ENCODE results near the gene NTM. TPM values are rescaled to one million over a fixed set of nuclear protein-coding genes. Genes with fewer than 3 reads are reported as not detected.

The NTM gene
- total RNA-seq, 2 donors from 2014 or later, result not detected

DNA sequence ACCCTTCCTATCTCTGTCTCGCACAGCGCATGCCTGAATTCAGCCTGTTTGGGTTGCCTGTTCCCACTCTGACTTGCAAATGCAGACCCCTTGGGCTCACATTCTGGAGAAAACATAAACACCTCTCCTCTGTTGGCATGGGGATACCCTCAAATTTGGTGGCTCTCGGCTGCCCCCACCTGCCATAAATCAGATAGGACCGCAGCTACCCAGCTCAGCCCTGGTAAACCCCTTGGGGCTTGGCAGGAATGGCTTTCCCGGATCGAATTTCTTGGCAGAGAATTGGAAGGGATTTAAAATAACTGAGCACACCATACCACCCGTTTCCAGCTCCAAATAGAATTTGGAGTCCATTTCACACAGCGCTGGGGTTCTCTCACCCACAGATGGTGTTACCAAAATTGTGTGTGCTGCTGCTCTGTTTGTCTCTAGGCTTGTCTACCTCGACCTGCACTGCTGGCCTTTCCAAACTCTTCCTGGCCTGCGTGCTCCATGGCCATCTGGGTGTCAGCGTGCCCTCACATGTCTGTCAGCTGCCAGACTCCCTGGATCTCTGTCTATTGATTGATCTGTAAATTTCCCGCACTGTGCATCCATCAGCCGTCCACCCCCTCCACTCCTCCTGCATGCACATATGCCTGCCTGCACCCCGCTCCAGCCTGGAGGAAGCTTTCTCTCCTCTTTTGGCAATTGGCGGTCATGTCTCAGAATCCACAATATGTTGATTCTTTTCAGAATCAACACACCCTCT lies 134.0 kb downstream of the NTM start:
- peaks cover 8% of the 10 kb centered on the region for H3K9me3 Mint-ChIP-seq
- H3K36me3 Mint-ChIP-seq (ENCODE audit: low read depth), result no peaks in the 10 kb centered on the region
- no peaks in the 10 kb centered on the region for H3K4me1 Mint-ChIP-seq
- no peak for ATAC-seq (replicated peaks)
- no peak overlapping the region for H3K4me3 Mint-ChIP-seq
- peaks cover 3% of the 10 kb centered on the region for H3K27me3 Mint-ChIP-seq
- no peak overlapping the region for H3K27ac Mint-ChIP-seq

- ATAC-seq (replicated peaks), result no peak
- Mint-ChIP-seq H3K36me3 (ENCODE audit: low read depth) (no peaks in the 10 kb centered on the region), H3K4me1 (no peaks in the 10 kb centered on the region), H3K27me3 (peaks cover 3% of the 10 kb centered on the region), H3K9me3 (peaks cover 2% of the 10 kb centered on the region), H3K4me3 (no peak overlapping the region), H3K27ac (no peak overlapping the region)
Observed at GRCh38 chr11:131506348-131506747, 135.9 kb downstream of the NTM start.

DNA sequence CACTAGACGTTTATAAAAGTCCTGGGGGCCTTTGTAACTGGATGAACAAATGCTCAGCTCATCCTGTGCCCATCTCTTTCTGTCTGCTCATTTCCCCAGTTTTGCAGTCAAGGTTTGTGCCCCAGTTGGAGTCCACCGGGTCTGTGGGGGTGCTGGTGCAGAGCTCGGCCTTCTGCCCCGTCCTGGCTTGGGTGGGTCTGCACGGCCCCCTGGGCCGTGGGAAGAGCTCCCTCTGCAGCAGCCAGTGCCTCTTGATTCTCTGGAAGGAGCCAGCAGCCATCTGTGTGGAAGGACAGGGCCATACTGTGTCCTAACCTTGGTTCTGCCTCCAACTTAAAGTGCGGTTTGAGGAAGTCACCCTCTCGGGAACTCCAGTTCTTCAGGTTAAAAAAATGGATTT lies 140.2 kb downstream of the NTM start:
- ATAC-seq (replicated peaks), result no peak
- Mint-ChIP-seq H3K27ac (no peak overlapping the region), H3K36me3 (ENCODE audit: low read depth) (no peaks in the 10 kb centered on the region), H3K9me3 (no peaks in the 10 kb centered on the region), H3K4me3 (no peak overlapping the region), H3K27me3 (peaks cover 3% of the 10 kb centered on the region), H3K4me1 (no peaks in the 10 kb centered on the region)

- no peaks in the 10 kb centered on the region for H3K36me3 Mint-ChIP-seq (ENCODE audit: low read depth)
- no peak overlapping the region for H3K27ac Mint-ChIP-seq
- no peak for ATAC-seq (replicated peaks)
Observed at GRCh38 chr11:131511794-131512193, 141.4 kb downstream of the NTM start.

DNA sequence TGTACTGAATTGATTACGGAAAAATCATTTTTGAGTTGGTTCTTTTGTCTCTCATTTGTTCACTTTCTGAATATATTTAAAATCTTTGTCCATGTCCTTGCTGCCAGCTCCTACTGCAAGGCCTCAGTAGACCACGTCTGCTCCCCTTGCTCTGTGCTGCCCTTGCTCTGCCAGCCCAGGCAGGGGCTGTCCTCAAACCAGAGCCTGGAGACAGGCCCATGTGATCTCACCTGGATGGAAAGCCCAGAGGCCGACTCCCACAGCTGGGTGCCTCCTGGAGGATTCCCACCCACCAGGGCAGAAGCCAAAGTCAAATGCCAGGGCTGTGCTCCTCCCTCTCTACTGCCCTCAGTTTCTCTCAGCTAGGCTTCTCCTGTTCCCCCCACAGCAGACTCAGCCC lies 141.8 kb downstream of the NTM start:
- H3K4me3 Mint-ChIP-seq, result no peak overlapping the region
- ATAC-seq (replicated peaks), result no peak
- no peaks in the 10 kb centered on the region for H3K27me3 Mint-ChIP-seq
- no peak overlapping the region for H3K27ac Mint-ChIP-seq
- H3K4me1 Mint-ChIP-seq, result no peaks in the 10 kb centered on the region
- no peaks in the 10 kb centered on the region for H3K36me3 Mint-ChIP-seq (ENCODE audit: low read depth)
- H3K9me3 Mint-ChIP-seq, result no peaks in the 10 kb centered on the region

More at GRCh38 chr11:131511794-131512193, 141.4 kb downstream of the NTM start:
- Mint-ChIP-seq H3K4me1 (no peaks in the 10 kb centered on the region), H3K27me3 (no peaks in the 10 kb centered on the region), H3K9me3 (no peaks in the 10 kb centered on the region), H3K4me3 (no peak overlapping the region)

- ATAC-seq (replicated peaks), result no peak
- H3K27me3 Mint-ChIP-seq, result no peaks in the 10 kb centered on the region
- H3K4me3 Mint-ChIP-seq, result no peak overlapping the region
- no peaks in the 10 kb centered on the region for H3K4me1 Mint-ChIP-seq
- no peaks in the 10 kb centered on the region for H3K9me3 Mint-ChIP-seq
- no peak overlapping the region for H3K27ac Mint-ChIP-seq
- H3K36me3 Mint-ChIP-seq (ENCODE audit: low read depth), result no peaks in the 10 kb centered on the region
Observed at GRCh38 chr11:131514062-131514461, 143.6 kb downstream of the NTM start.

DNA sequence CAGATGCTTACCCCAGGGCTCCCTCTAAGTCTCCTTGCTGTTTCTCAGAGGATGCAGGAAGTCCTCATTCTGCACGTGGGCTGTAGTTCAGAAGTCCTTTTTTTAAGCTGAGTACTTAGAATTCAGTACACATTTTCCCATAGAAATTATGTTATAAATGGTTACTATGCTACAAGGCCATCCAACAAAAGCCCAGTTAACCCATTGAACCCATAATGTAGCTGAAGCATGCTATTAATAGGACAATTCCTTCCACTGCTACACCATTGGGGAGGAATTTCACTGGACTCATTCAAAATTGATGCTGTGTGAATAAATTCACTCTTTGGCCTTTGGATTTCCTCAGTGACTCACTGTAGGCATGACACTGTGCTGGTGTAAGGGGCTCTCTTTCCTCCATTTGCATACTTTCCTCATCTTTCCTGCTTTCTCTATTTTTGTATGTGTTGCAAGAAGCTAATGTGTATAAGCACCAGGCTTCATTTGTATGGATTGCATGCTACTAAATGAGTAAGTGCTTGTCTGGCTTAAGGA lies 148.0 kb downstream of the NTM start:
- H3K9me3 Mint-ChIP-seq, result peaks cover 10% of the 10 kb centered on the region

GRCh38 chr11:131522851-131523250 lies 152.4 kb downstream of the NTM start:
- Mint-ChIP-seq H3K36me3 (ENCODE audit: low read depth) (no peaks in the 10 kb centered on the region), H3K9me3 (peaks cover 14% of the 10 kb centered on the region), H3K4me1 (peaks cover 4% of the 10 kb centered on the region)

More for the DNA sequence above, 148.0 kb downstream of the NTM start:
- Mint-ChIP-seq H3K4me3 (no peak overlapping the region), H3K27me3 (peaks cover 7% of the 10 kb centered on the region), H3K4me1 (peaks cover 4% of the 10 kb centered on the region), H3K27ac (no peak overlapping the region), H3K36me3 (ENCODE audit: low read depth) (no peaks in the 10 kb centered on the region)
- no peak for ATAC-seq (replicated peaks)

DNA sequence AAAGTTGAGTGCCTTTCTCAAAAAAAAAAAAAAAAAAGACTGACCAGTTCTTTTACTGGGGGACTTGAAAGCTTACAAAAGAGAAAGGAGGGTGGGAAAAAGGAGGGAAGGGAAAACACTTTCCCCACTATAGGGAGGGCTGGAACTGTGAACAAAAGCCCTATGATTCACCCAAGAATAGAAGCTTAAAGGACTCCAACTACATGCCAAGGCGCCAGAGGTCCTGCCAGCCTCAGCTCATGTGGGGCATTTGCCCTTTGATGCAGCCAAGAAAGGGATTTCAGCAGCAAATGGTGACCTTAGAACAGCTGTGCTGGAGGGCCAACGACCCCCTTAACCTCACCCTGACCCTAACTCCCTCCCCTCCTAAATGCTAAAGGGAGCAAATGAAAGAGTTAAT lies 160.0 kb downstream of the NTM start:
- H3K27ac Mint-ChIP-seq, result no peak overlapping the region
- peaks cover 6% of the 10 kb centered on the region for H3K27me3 Mint-ChIP-seq
- H3K4me3 Mint-ChIP-seq, result no peak overlapping the region
- H3K9me3 Mint-ChIP-seq, result peaks cover 4% of the 10 kb centered on the region
- H3K36me3 Mint-ChIP-seq (ENCODE audit: low read depth), result no peaks in the 10 kb centered on the region
- H3K4me1 Mint-ChIP-seq, result no peaks in the 10 kb centered on the region
- no peak for ATAC-seq (replicated peaks)

More at GRCh38 chr11:131522851-131523250, 152.4 kb downstream of the NTM start:
- ATAC-seq (replicated peaks), result no peak
- peaks cover 13% of the 10 kb centered on the region for H3K27me3 Mint-ChIP-seq
- H3K4me3 Mint-ChIP-seq, result no peak overlapping the region
- H3K27ac Mint-ChIP-seq, result no peak overlapping the region

GRCh38 chr11:131533149-131533548 lies 162.7 kb downstream of the NTM start:
- Mint-ChIP-seq H3K36me3 (ENCODE audit: low read depth) (no peaks in the 10 kb centered on the region), H3K27ac (no peak overlapping the region), H3K4me3 (no peak overlapping the region), H3K9me3 (no peaks in the 10 kb centered on the region), H3K27me3 (no peaks in the 10 kb centered on the region), H3K4me1 (no peaks in the 10 kb centered on the region)
- no peak for ATAC-seq (replicated peaks)

- Mint-ChIP-seq H3K36me3 (ENCODE audit: low read depth) (no peaks in the 10 kb centered on the region), H3K27ac (no peak overlapping the region), H3K9me3 (no peaks in the 10 kb centered on the region), H3K4me1 (no peaks in the 10 kb centered on the region), H3K4me3 (no peak overlapping the region), H3K27me3 (no peaks in the 10 kb centered on the region)
- ATAC-seq (replicated peaks), result no peak
Observed at GRCh38 chr11:131533998-131534397, 163.6 kb downstream of the NTM start.

GRCh38 chr11:131534611-131535010 lies 164.2 kb downstream of the NTM start:
- Mint-ChIP-seq H3K4me3 (no peak overlapping the region), H3K4me1 (no peaks in the 10 kb centered on the region), H3K27ac (no peak overlapping the region), H3K27me3 (no peaks in the 10 kb centered on the region), H3K9me3 (no peaks in the 10 kb centered on the region), H3K36me3 (ENCODE audit: low read depth) (no peaks in the 10 kb centered on the region)
- no peak for ATAC-seq (replicated peaks)

GRCh38 chr11:131536159-131536558 lies 165.7 kb downstream of the NTM start:
- no peaks in the 10 kb centered on the region for H3K36me3 Mint-ChIP-seq (ENCODE audit: low read depth)
- H3K4me3 Mint-ChIP-seq, result no peak overlapping the region
- no peaks in the 10 kb centered on the region for H3K9me3 Mint-ChIP-seq
- ATAC-seq (replicated peaks), result no peak
- H3K4me1 Mint-ChIP-seq, result no peaks in the 10 kb centered on the region
- no peak overlapping the region for H3K27ac Mint-ChIP-seq
- H3K27me3 Mint-ChIP-seq, result no peaks in the 10 kb centered on the region

DNA sequence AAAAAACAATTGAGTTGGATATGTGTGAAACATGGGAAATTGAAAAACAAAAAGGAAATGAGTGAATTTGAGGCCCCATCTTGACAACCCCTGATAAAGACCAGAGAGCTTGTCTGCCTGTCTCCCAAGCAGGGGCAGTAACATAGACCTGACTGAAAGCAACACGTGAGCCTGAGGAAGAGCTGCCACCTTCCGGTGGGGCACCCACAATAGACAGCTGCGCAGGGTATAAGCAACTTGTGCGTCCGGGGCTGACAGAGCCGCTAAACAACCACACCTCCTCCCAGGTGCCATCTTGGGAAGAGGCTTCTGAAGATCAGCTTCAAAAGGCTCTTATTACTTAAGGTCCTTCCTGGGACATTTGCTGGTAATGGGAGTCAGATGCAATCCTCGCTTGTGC lies 166.8 kb downstream of the NTM start:
- peaks cover 4% of the 10 kb centered on the region for H3K9me3 Mint-ChIP-seq
- H3K27ac Mint-ChIP-seq, result no peak overlapping the region
- ATAC-seq (replicated peaks), result no peak
- no peaks in the 10 kb centered on the region for H3K27me3 Mint-ChIP-seq
- no peaks in the 10 kb centered on the region for H3K4me1 Mint-ChIP-seq
- H3K4me3 Mint-ChIP-seq, result no peak overlapping the region
- no peaks in the 10 kb centered on the region for H3K36me3 Mint-ChIP-seq (ENCODE audit: low read depth)

GRCh38 chr11:131537748-131538147 lies 167.3 kb downstream of the NTM start:
- H3K4me1 Mint-ChIP-seq, result no peaks in the 10 kb centered on the region

More at GRCh38 chr11:131537748-131538147, 167.3 kb downstream of the NTM start:
- no peaks in the 10 kb centered on the region for H3K36me3 Mint-ChIP-seq (ENCODE audit: low read depth)
- H3K4me3 Mint-ChIP-seq, result no peak overlapping the region
- no peaks in the 10 kb centered on the region for H3K27me3 Mint-ChIP-seq
- no peak for ATAC-seq (replicated peaks)
- peaks cover 4% of the 10 kb centered on the region for H3K9me3 Mint-ChIP-seq
- no peak overlapping the region for H3K27ac Mint-ChIP-seq
